Lower leg skin (tissue), 4 donors: Measurements from ENCODE around the gene LRRC75A. TPM values are rescaled to one million over a fixed set of nuclear protein-coding genes. Genes with fewer than 3 reads are reported as not detected.
"Not testable (repeated sequence)": the region's sequence is repeated elsewhere in the genome, so short reads cannot be mapped to it uniquely, and the experiment has no call there.

ENCODE experiments used
- DNase-seq, 2 donors: peaks; one replicate each; pipeline ENCODE4 v3.0.0-alpha.2; 2019; ENCODE audit warnings: low spot score in 2 of 2
- H3K4me3 ChIP-seq: fragments of 200-600 bp; sonication (generic); 2 replicates; pipeline ENCODE4 v1.5.1; 2017; ENCODE audit warnings: mild to moderate bottlenecking, low read depth; ENCODE audit not compliant: poor library complexity, severe bottlenecking
- CTCF ChIP-seq, 3 donors: fragments of 450-650 bp; IDR thresholded peaks; one replicate each; pipeline ENCODE4 v1.5.1; 2016; ENCODE audit warnings: antibody characterized with exemption in 3 of 3, mild to moderate bottlenecking in 3 of 3, moderate library complexity in 2 of 3
- POLR2A ChIP-seq, 2 donors: fragments of 450-650 bp; IDR thresholded peaks; one replicate each; pipeline ENCODE4 v1.6.1; 2016 to 2017; ENCODE audit warnings: antibody characterized with exemption in 2 of 2, mild to moderate bottlenecking in 1 of 2, moderate library complexity in 1 of 2
- WGBS, 2 donors: methylation state at CpG; one replicate each; pipeline ENCODE4 v1.1.5; 2018; 5-methylcytosine and 5-hydroxymethylcytosine counted together
- intact Hi-C: fragments of 100-400 bp; cut with DNase I; formaldehyde crosslinking; loops from one replicate; pipeline ENCODE4 v1.15.0; 2023; ENCODE audit warnings: low total_unique reads
- total RNA-seq, 4 donors: library from RNA; depleted of rRNA; stranded (reverse); fragments of >200 nt; gene quantifications; one replicate each; pipeline ENCODE4 v1.1.0, GENCODE V29; 2016

The LRRC75A gene
- total RNA-seq, 4 donors from 2014 or later, result 0.74 to 1.6 (median 0.99) TPM

GRCh38 chr17:16459855-16460550 lies 32.0 kb downstream of the LRRC75A start:
- H3K4me3 ChIP-seq, result no peak overlapping the region
- TF ChIP-seq POLR2A (IDR thresholded peaks at IDR 0.05) (no peak), CTCF (IDR thresholded peaks at IDR 0.05) (no peak)
- WGBS, 2 donors, result 82 to 87% methylated on average over 5 of the region's 5 CpGs
- intact Hi-C loops, result no loop called here
- no peak for DNase-seq

GRCh38 chr17:16459271-16459670 lies 32.7 kb downstream of the LRRC75A start:
- no peak overlapping the region for H3K4me3 ChIP-seq
- WGBS, 2 donors, result 79 to 89% methylated on average over 11 of the region's 11 CpGs
- no peak for DNase-seq
- no peak for TF ChIP-seq POLR2A (IDR thresholded peaks at IDR 0.05)
- no peak for TF ChIP-seq CTCF (IDR thresholded peaks at IDR 0.05)
- intact Hi-C loops, result no loop called here

DNA sequence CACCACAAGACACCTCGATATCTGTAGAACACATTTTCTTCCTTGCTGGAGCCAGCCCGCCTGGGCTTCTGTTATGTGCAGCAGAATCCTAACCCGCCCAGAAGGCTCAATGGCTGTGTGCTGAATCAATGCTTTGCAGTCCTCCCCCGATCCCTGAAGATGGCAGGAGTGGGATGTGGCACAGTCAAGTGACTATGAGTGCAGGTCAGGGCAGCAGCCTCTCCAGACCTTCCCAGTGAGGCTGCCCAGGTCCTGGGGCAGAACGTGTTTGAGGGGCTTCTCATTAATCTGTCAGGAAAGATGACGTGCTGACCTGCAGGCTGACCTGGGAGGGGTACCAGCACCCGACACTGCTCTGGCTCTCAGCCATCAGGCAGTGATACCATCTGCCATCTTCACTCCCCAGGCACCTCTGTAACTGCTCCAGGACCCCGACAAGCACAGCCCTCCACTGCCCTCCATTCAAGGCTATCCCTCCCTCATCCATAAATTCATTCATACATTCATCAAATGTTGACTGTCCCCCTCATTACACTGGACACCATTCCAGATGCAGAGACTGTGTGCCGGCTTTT lies 35.2 kb downstream of the LRRC75A start:
- no peak for DNase-seq
- 85 to 86% methylated on average over 8 to 9 of the region's 9 CpGs for WGBS, 2 donors
- no peak overlapping the region for H3K4me3 ChIP-seq
- TF ChIP-seq CTCF (IDR thresholded peaks at IDR 0.05), result no peak
- no peak for TF ChIP-seq POLR2A (IDR thresholded peaks at IDR 0.05)
- intact Hi-C loops, result no loop called here

- intact Hi-C loops, result no loop called here
- 74 to 83% methylated on average over 5 of the region's 5 CpGs for whole genome bisulfite sequencing, 2 donors
- H3K4me3 ChIP-seq, result no peak overlapping the region
- no peak for TF ChIP-seq CTCF (IDR thresholded peaks at IDR 0.05)
- no peak for TF ChIP-seq POLR2A (IDR thresholded peaks at IDR 0.05)
- DNase-seq, result no peak
Observed at GRCh38 chr17:16455997-16456741, 35.8 kb downstream of the LRRC75A start.

DNA sequence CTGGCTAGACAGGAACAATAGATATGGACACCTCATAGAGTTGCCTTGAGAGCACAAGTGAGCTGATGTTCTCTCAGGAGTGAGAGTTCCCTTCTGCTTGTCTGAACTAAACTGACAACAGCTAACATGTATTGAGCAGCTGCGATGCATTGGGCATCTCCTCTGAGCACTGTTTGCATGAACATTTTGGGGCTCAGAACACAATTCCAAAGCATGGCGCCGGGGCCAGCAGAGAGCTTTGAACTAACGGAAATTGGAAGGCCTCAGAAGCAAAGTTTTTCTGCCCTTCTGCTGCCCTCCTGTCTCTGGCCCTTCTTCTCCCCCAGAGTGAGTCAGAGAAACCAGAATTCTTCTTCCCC lies 38.5 kb downstream of the LRRC75A start:
- TF ChIP-seq CTCF (IDR thresholded peaks at IDR 0.05), result no peak
- no peak for TF ChIP-seq POLR2A (IDR thresholded peaks at IDR 0.05)
- no peak for DNase-seq
- intact Hi-C loops, result loop anchor here (5.0 kb wide), 1 partner anchor 69 kb away; no protein-coding TSS in a partner anchor
- no peak overlapping the region for H3K4me3 ChIP-seq
- WGBS, 2 donors, result 84 to 85% methylated on average over 4 of the region's 4 CpGs

DNA sequence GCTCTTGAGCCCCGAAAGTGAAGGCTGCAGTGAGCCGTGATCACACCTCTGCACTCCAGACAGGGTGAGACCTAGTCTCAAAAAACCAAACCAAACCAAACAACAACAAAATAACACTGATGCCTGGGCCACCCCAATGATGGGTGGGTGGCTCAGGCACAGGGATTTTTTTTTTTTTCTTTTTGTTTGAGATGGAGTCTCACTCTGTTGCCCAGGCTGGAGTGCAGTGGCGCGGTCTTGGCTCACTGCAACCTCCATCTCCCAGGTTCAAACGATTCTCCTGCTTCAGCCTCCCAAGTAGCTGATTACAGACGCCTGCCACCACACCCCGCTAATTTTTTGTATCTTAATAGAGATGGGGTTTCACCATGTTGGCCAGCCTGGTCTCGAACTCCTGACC lies 39.7 kb downstream of the LRRC75A start:
- WGBS, 2 donors, result 82 to 84% methylated on average over 8 of the region's 8 CpGs

More for the DNA sequence above, 39.7 kb downstream of the LRRC75A start:
- DNase-seq, H3K4me3 ChIP-seq: not testable (repeated sequence)
- intact Hi-C loops, result loop anchor here (5.0 kb wide), 1 partner anchor 70 kb away; no protein-coding TSS in a partner anchor
